ENCODE results near the gene HLA-DPA1.
"Not testable (repeated sequence)": the region's sequence is repeated elsewhere in the genome, so short reads cannot be mapped to it uniquely, and the experiment has no call there.

HLA-DPA1 gene

GRCh38 chr6:33088258-33088930, 14.9 kb upstream of the HLA-DPA1 start:
- DNase-seq: no peak

- no peak for DNase-seq
These were observed 12.2 kb upstream of the HLA-DPA1 start for GRCh38 chr6:33085627-33086026.

- DNase-seq: no peak
These were observed 9.3 kb upstream of the HLA-DPA1 start for GRCh38 chr6:33082702-33083101.

GRCh38 chr6:33081098-33081824, 7.8 kb upstream of the HLA-DPA1 start:
- no peak for DNase-seq

- DNase-seq: no peak
These were observed 7.0 kb upstream of the HLA-DPA1 start for GRCh38 chr6:33080127-33081089.

- DNase-seq: no peak
These were observed 6.1 kb upstream of the HLA-DPA1 start for GRCh38 chr6:33079580-33079979.

GRCh38 chr6:33078919-33079521, 5.6 kb upstream of the HLA-DPA1 start:
- DNase-seq: no peak

GRCh38 chr6:33078442-33078841, 5.0 kb upstream of the HLA-DPA1 start:
- DNase-seq: no peak

- DNase-seq: no peak
These were observed 4.5 kb upstream of the HLA-DPA1 start for GRCh38 chr6:33077908-33078307.

- no peak for DNase-seq
These were observed 3.0 kb upstream of the HLA-DPA1 start for GRCh38 chr6:33076406-33076934.

- peak; percentile 86 for DNase-seq
These were observed 2.3 kb upstream of the HLA-DPA1 start, which contains the start of gene HLA-DPB1 for GRCh38 chr6:33075568-33076405. TSS of gene HLA-DPB1 (plus strand) at chr6:33075990. CDS start at chr6:33076042, 52 bp downstream.

GRCh38 chr6:33075208-33075567, 1.7 kb upstream of the HLA-DPA1 start:
- DNase-seq: no peak

GRCh38 chr6:33072508-33073100, 845 bp downstream of the HLA-DPA1 start:
- no peak for DNase-seq

GRCh38 chr6:33071569-33071968, 1.9 kb downstream of the HLA-DPA1 start:
- no peak for DNase-seq

GRCh38 chr6:33070909-33071308, 2.5 kb downstream of the HLA-DPA1 start:
- DNase-seq: no peak

GRCh38 chr6:33069021-33069738, 4.3 kb downstream of the HLA-DPA1 start:
- no peak for DNase-seq

GRCh38 chr6:33066917-33067521, 6.4 kb downstream of the HLA-DPA1 start:
- DNase-seq: no peak

GRCh38 chr6:33065312-33065711, 8.1 kb downstream of the HLA-DPA1 start:
- no peak for DNase-seq

GRCh38 chr6:33064723-33065122, 8.7 kb downstream of the HLA-DPA1 start:
- DNase-seq: no peak

- not testable (repeated sequence) for DNase-seq
These were observed 10.0 kb downstream of the HLA-DPA1 start for GRCh38 chr6:33063435-33063834.

Measured in CD4-positive, alpha-beta T cell treated with Interleukin-4 for 4 hours (primary cell).